H1 (cell line): ENCODE measurements around the gene PCDH9.

Experiments
- CREB1 ChIP-seq: IDR thresholded peaks from 2 replicates; pipeline ENCODE4 v1.6.1; 2012; ENCODE audit warnings: inconsistent platforms
- CTCF ChIP-seq, 3 experiments: IDR thresholded peaks; 1 replicate in 2 of 3; 2 replicates in 1 of 3; pipeline versions ENCODE4 v1.5.1 to v1.6.1; 2011; ENCODE audit warnings: low read length in 3 of 3, mild to moderate bottlenecking in 3 of 3, inconsistent platforms in 2 of 3, low read depth in 1 of 3, moderate library complexity in 1 of 3; ENCODE audit not compliant: insufficient read depth in 1 of 3; ENCODE audit errors: control extremely low read depth in 1 of 3
- GABPA ChIP-seq: IDR thresholded peaks from 2 replicates; pipeline ENCODE4 v1.6.1; 2011; ENCODE audit warnings: mild to moderate bottlenecking, low read length, moderate library complexity, borderline replicate concordance; ENCODE audit not compliant: insufficient read depth
- SP2 ChIP-seq: IDR thresholded peaks from 2 replicates; pipeline ENCODE4 v1.6.1; 2012; ENCODE audit warnings: mild to moderate bottlenecking, low read length, inconsistent platforms
- USF2 ChIP-seq: IDR thresholded peaks from 2 replicates; pipeline ENCODE4 v1.6.1; 2011; ENCODE audit warnings: low read length, improper control_type of control experiment
- YY1 ChIP-seq: IDR thresholded peaks from 2 replicates; pipeline ENCODE4 v1.6.1; 2011; ENCODE audit warnings: low read depth, mild to moderate bottlenecking, low read length

- TF ChIP-seq CREB1 = no peak
- no peak for TF ChIP-seq CTCF (IDR thresholded peaks at IDR 0.05; ENCODE audit: control extremely low read depth in 1 of 3, insufficient read depth in 1 of 3, low read depth in 1 of 3, low read length in 3 of 3)
- no peak for TF ChIP-seq SP2
- no peak for TF ChIP-seq GABPA
- TF ChIP-seq USF2 = no peak
- TF ChIP-seq YY1 = no peak
Measured at GRCh38 chr13:67096418-67096817, 133.7 kb downstream of the PCDH9 start.
